SK-N-SH (cell line): ENCODE measurements around the gene OPCML.

Experiments
- FOXM1 ChIP-seq: IDR thresholded peaks from 2 replicates; pipeline ENCODE4 v1.4.0; 2012; ENCODE audit warnings: low read depth, mild to moderate bottlenecking
- REST ChIP-seq: IDR thresholded peaks from 2 replicates; pipeline ENCODE4 v1.6.1; 2012; ENCODE audit warnings: mild to moderate bottlenecking, low read depth, low read length, moderate library complexity
- RFX5 ChIP-seq: IDR thresholded peaks from 2 replicates; pipeline ENCODE4 v1.6.1; 2012; ENCODE audit warnings: mild to moderate bottlenecking, improper control_type of control experiment, low read length

GRCh38 chr11:133347988-133348387 lies 184.3 kb downstream of the OPCML start:
- TF ChIP-seq FOXM1 = no peak
- TF ChIP-seq REST = no peak
- no peak for TF ChIP-seq RFX5
